BLaER1 (cell line): ENCODE measurements around the gene CD58.
A peak's percentile ranks its signal among the peaks of the same experiment; 100 is the strongest.

ENCODE experiments used
- H3K27ac ChIP-seq: shearing (Covaris generic); formaldehyde crosslinking; 2 replicates; pipeline ENCODE4 v1.8.1; 2022
- H3K27me3 ChIP-seq: shearing (Covaris generic); formaldehyde crosslinking; 2 replicates; pipeline ENCODE4 v1.8.1; 2022
- H3K36me3 ChIP-seq: shearing (Covaris generic); formaldehyde crosslinking; 2 replicates; pipeline ENCODE4 v1.8.1; 2022
- H3K4me1 ChIP-seq: shearing (Covaris generic); formaldehyde crosslinking; 2 replicates; pipeline ENCODE4 v1.8.1; 2022
- H3K4me2 ChIP-seq: shearing (Covaris generic); formaldehyde crosslinking; 2 replicates; pipeline ENCODE4 v1.8.1; 2022
- H3K4me3 ChIP-seq: shearing (Covaris generic); formaldehyde crosslinking; 2 replicates; pipeline ENCODE4 v1.8.1; 2022
- H3K9ac ChIP-seq: shearing (Covaris generic); formaldehyde crosslinking; 2 replicates; pipeline ENCODE4 v1.8.1; 2022
- H3K9me3 ChIP-seq: shearing (Covaris generic); formaldehyde crosslinking; 2 replicates; pipeline ENCODE4 v1.8.1; 2022
- H4K20me1 ChIP-seq: shearing (Covaris generic); formaldehyde crosslinking; 2 replicates; pipeline ENCODE4 v1.8.1; 2022
- Cebpa-rat ChIP-seq: shearing (Covaris generic); IDR thresholded peaks from 2 replicates; pipeline ENCODE4 v1.8.1; 2022

CD58 gene

DNA sequence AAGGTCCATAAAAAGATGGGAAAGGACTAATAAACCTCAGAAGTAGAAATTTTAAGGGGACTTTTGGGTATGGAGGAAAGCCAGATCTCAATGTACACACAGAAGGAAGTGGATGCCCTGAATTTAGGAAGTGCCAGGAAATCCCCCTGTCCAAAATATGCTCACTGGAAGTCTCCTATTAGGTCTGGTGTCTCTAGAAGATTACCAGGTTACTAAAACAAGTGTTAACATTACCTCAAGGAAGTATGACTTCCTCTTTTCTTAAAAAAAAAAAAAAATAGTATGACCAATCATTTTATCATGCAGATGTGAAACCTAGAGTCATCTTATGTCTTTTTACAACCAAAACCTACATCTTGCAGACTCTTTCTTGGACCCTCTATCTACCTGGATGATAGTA is 30.7 kb downstream of the CD58 start:
- H3K27ac ChIP-seq, result no peak overlapping the region
- H3K4me2 ChIP-seq, result peak overlapping the region; percentile 53

GRCh38 chr1:116538544-116538943 is 32.3 kb downstream of the CD58 start:
- Histone ChIP-seq H3K9ac (no peak overlapping the region), H3K4me2 (peak overlapping the region; percentile 53), H3K4me1 (peaks cover 57% of the 10 kb centered on the region), H3K9me3 (peaks cover 54% of the 10 kb centered on the region), H3K36me3 (peaks cover 100% of the 10 kb centered on the region), H3K27me3 (no peaks in the 10 kb centered on the region), H4K20me1 (no peaks in the 10 kb centered on the region), H3K4me3 (no peak overlapping the region), H3K27ac (peak overlapping the region; percentile 49)
- no peak for TF ChIP-seq Cebpa-rat

More for the DNA sequence above, 30.7 kb downstream of the CD58 start:
- no peaks in the 10 kb centered on the region for H4K20me1 ChIP-seq
- H3K27me3 ChIP-seq, result no peaks in the 10 kb centered on the region
- no peak overlapping the region for H3K9ac ChIP-seq
- H3K4me1 ChIP-seq, result peaks cover 72% of the 10 kb centered on the region
- peaks cover 43% of the 10 kb centered on the region; the same call in 1 of the 2 replicates for H3K9me3 ChIP-seq
- H3K36me3 ChIP-seq, result peaks cover 90% of the 10 kb centered on the region
- no peak overlapping the region for H3K4me3 ChIP-seq
- TF ChIP-seq Cebpa-rat, result no peak

DNA sequence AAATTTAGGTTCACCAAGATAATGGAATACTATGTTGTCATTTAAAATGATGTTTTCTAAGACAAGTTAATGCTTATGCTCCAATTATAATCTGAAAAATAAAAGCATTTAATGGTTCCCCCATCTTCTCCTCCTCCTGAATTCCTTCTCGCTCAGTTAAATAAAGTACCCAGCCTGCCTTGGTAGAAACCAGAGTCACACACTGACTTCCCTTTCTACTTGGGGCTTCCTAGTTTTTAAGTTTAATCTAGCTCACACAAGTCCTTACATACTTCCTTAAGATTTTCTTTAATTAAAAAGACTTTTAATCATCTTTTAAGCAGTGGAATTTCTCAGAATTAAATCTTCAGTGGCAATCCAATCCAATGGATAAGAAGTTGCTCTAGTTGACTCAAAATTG is 32.9 kb downstream of the CD58 start:
- peaks cover 55% of the 10 kb centered on the region for H3K9me3 ChIP-seq
- no peaks in the 10 kb centered on the region for H4K20me1 ChIP-seq
- no peak overlapping the region for H3K4me3 ChIP-seq
- H3K27ac ChIP-seq, result no peak overlapping the region
- no peak for TF ChIP-seq Cebpa-rat
- no peak overlapping the region for H3K9ac ChIP-seq
- peaks cover 100% of the 10 kb centered on the region for H3K36me3 ChIP-seq
- peaks cover 51% of the 10 kb centered on the region for H3K4me1 ChIP-seq
- 0 out of 2 replicates have a peak overlapping the region, but pooled peaks have one; percentile 53 for H3K4me2 ChIP-seq
- H3K27me3 ChIP-seq, result no peaks in the 10 kb centered on the region

GRCh38 chr1:116537040-116537831 is 33.6 kb downstream of the CD58 start:
- peaks cover 44% of the 10 kb centered on the region for H3K4me1 ChIP-seq
- no peak for TF ChIP-seq Cebpa-rat
- no peak overlapping the region for H3K4me3 ChIP-seq
- H3K27ac ChIP-seq, result no peak overlapping the region
- H3K9ac ChIP-seq, result no peak overlapping the region
- H4K20me1 ChIP-seq, result no peaks in the 10 kb centered on the region
- H3K4me2 ChIP-seq, result no peak overlapping the region
- H3K9me3 ChIP-seq, result peaks cover 51% of the 10 kb centered on the region
- H3K27me3 ChIP-seq, result no peaks in the 10 kb centered on the region
- H3K36me3 ChIP-seq, result peaks cover 99% of the 10 kb centered on the region

DNA sequence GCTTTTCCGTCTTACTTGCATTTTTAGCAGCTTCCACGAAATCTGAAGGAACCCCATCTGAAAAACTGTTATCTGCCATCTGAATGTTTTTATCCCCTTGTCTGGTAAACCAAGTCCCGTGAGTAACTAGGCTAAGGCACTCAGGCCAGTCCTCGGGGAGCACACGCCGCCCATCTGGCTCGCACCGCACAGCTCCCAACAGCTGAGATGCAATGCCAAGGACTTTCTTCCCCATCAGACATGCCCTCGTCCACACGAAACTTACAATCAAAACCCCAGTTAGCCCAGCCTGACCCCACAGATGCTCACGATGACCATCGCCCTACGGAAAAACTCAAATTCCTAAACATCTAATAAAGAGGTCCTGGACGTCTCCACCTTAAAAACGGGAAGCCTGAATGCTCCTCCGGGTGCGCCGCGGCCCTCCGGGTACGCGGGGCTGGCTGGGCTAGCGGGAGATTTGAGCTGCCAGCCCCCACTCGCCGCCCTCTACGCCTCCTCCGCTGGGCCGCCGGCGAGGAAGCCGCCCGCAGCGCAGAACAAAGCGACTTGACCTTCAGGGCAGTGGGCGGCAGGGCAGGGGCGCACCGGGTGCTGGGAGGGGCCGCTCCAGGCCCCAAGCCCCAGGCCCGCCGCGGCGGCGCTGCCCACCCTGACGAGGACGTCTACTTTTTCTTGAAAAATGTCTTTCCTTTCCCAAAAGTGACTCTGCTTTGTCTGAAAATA is 36.6 kb downstream of the CD58 start:
- H3K36me3 ChIP-seq, result peaks cover 94% of the 10 kb centered on the region

GRCh38 chr1:116533429-116533820 is 37.4 kb downstream of the CD58 start:
- Histone ChIP-seq H3K27me3 (no peaks in the 10 kb centered on the region), H3K9me3 (peaks cover 55% of the 10 kb centered on the region), H4K20me1 (no peaks in the 10 kb centered on the region), H3K27ac (no peak overlapping the region), H3K36me3 (peaks cover 94% of the 10 kb centered on the region), H3K4me3 (no peak overlapping the region), H3K4me2 (no peak overlapping the region), H3K4me1 (peaks cover 6% of the 10 kb centered on the region), H3K9ac (no peak overlapping the region)
- TF ChIP-seq Cebpa-rat, result no peak

More for the DNA sequence above, 36.6 kb downstream of the CD58 start:
- Histone ChIP-seq H3K4me2 (no peak overlapping the region), H3K9me3 (peaks cover 54% of the 10 kb centered on the region), H3K27me3 (no peaks in the 10 kb centered on the region), H3K4me1 (peaks cover 13% of the 10 kb centered on the region), H3K27ac (no peak overlapping the region), H3K4me3 (no peak overlapping the region), H4K20me1 (no peaks in the 10 kb centered on the region), H3K9ac (no peak overlapping the region)
- no peak for TF ChIP-seq Cebpa-rat

DNA sequence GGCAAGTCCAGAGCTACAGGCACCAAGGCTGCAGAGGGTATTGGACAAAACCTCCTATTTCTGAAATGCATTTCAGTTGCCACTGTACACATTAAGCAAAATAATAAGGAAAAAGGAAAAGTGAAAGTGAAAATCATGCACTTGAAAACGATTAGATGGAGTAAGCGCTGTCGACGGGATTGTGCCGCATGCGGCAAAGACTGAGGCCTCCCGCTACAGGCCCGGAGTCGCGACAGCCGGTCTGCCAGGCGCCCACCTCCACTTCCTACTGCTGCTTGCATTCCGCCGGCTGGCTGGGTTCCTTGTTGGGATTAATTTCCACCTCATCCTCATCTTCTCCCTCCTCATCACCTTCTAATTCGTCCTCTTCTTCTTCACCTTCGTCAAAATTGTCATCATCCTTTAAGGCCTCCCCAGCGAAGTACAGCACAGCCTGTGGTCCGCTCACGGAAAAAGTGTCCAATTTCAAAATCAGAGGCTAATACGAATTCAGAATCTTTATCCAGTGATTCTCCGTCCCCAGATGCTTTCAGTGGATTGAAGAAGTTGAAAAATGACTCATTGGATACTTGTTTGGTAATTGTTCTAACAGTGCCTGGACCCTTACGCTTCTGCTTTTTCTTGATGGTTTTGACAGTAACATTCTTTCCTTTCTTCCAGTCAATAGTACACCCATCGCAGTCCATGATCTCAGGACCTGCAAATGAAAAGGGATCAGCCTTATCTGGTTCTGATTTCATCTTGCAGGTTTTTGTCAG is 38.0 kb downstream of the CD58 start:
- no peaks in the 10 kb centered on the region for H3K27me3 ChIP-seq
- H3K4me3 ChIP-seq, result no peak overlapping the region
- H3K4me1 ChIP-seq, result peaks cover under 1% of the 10 kb centered on the region; the same call in 1 of the 2 replicates
- no peaks in the 10 kb centered on the region for H4K20me1 ChIP-seq
- no peak overlapping the region for H3K4me2 ChIP-seq
- H3K36me3 ChIP-seq, result peaks cover 94% of the 10 kb centered on the region
- no peak overlapping the region for H3K9ac ChIP-seq
- H3K9me3 ChIP-seq, result peaks cover 55% of the 10 kb centered on the region
- no peak for TF ChIP-seq Cebpa-rat
- H3K27ac ChIP-seq, result no peak overlapping the region

DNA sequence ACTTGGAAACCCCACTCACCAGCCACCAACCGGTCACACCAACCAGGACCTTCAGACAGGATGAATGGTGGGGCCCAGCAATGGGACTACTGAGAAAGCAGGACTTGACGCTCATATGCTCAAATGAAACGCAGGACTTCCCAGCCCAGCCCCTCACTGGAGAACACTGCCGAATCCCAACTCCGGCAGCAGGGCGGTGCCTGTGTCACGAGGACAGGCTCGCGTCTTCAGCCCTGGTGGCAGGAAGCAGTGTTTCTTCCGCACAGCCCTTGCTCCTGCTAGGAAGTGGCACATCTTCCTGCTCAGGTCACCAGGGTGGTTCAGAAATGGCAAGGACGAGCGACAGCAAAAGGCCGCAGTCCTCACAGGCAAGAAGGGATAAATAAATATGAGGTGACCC is 38.9 kb downstream of the CD58 start:
- TF ChIP-seq Cebpa-rat, result no peak
- H3K4me1 ChIP-seq, result no peaks in the 10 kb centered on the region
- H3K27me3 ChIP-seq, result no peaks in the 10 kb centered on the region
- H4K20me1 ChIP-seq, result no peaks in the 10 kb centered on the region
- H3K9ac ChIP-seq, result no peak overlapping the region
- H3K4me3 ChIP-seq, result no peak overlapping the region
- no peak overlapping the region for H3K4me2 ChIP-seq
- H3K9me3 ChIP-seq, result peaks cover 57% of the 10 kb centered on the region
- peaks cover 89% of the 10 kb centered on the region for H3K36me3 ChIP-seq
- H3K27ac ChIP-seq, result no peak overlapping the region

- TF ChIP-seq Cebpa-rat, result no peak
- Histone ChIP-seq H3K36me3 (peaks cover 74% of the 10 kb centered on the region), H3K4me3 (no peak overlapping the region), H3K4me2 (no peak overlapping the region), H3K9ac (no peak overlapping the region), H3K4me1 (no peaks in the 10 kb centered on the region), H4K20me1 (no peaks in the 10 kb centered on the region), H3K27ac (no peak overlapping the region), H3K27me3 (no peaks in the 10 kb centered on the region), H3K9me3 (peaks cover 40% of the 10 kb centered on the region)
These were observed 41.1 kb downstream of the CD58 start for GRCh38 chr1:116529681-116530080.
